Activated CD4-positive, alpha-beta T cell treated with anti-CD3 and anti-CD28 coated beads, Interleukin-2, amount 10 ng/mL, durations not matched to agents 7 days and 5 days (primary cell): ENCODE measurements around the gene FAM241B. TPM values are rescaled to one million over a fixed set of nuclear protein-coding genes. Genes with fewer than 3 reads are reported as not detected.

Source experiments
- CTCF ChIA-PET: fragments of 350-600 bp; sonication (Branson Sonifier 250); formaldehyde crosslinking; loops from one replicate; lab custom pipeline; 2021; ENCODE audit warnings: antibody characterized with exemption; lab: Charles Lee
- POLR2A ChIA-PET: fragments of 350-600 bp; sonication (Branson Sonifier 250); formaldehyde crosslinking; loops from one replicate; lab custom pipeline; 2021; ENCODE audit warnings: antibody characterized with exemption; lab: Charles Lee
- DNase-seq: peaks from one replicate; pipeline ENCODE4 v3.0.0-alpha.2; 2020
- H3K27ac Mint-ChIP-seq: one replicate; pipeline ENCODE4 v1.8.0; 2021; ENCODE audit warnings: mild to moderate bottlenecking, moderate library complexity, mixed read lengths
- H3K27me3 Mint-ChIP-seq: one replicate; pipeline ENCODE4 v1.8.0; 2021; ENCODE audit warnings: mixed read lengths
- H3K36me3 Mint-ChIP-seq: one replicate; pipeline ENCODE4 v1.8.0; 2021; ENCODE audit warnings: low read depth, mixed read lengths
- H3K4me1 Mint-ChIP-seq: one replicate; pipeline ENCODE4 v1.8.0; 2021; ENCODE audit warnings: mixed read lengths
- H3K4me3 Mint-ChIP-seq: one replicate; pipeline ENCODE4 v1.8.0; 2021; ENCODE audit warnings: mild to moderate bottlenecking, moderate library complexity, mixed read lengths
- H3K9me3 Mint-ChIP-seq: one replicate; pipeline ENCODE4 v1.8.0; 2021; ENCODE audit warnings: mixed read lengths
- total RNA-seq, 2 experiments: library from RNA; stranded (reverse); gene quantifications; one replicate each; pipeline ENCODE4 v1.2.3, GENCODE V29; 2021

Gene FAM241B
- total RNA-seq, 2 experiments from 2014 or later = 3.4 to 4.2 TPM

DNA sequence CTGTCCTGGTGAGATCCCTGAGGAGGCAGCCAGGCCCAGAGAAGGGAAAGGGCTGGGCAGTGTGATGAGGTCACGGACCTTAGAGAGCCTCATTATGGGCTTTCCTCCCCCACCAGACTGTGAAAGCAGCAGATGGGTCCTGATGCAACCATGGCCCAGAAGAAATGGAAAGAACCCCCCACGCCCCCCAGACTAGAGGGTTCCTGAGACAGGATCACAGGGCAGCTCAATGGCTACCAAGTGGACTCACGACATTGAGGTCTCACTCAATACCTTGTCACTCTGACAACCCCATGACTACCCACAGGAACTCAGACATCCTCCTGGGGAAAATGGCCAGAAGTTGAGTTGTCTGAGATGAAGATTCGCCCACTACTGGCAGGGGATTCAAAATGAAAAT, 36.7 kb downstream of the FAM241B start:
- no peaks in the 10 kb centered on the region for H3K36me3 Mint-ChIP-seq
- no peak overlapping the region for H3K4me3 Mint-ChIP-seq
- H3K27ac Mint-ChIP-seq = no peak overlapping the region
- POLR2A ChIA-PET = no interaction called here
- peaks cover 2% of the 10 kb centered on the region for H3K27me3 Mint-ChIP-seq
- DNase-seq = no peak
- H3K4me1 Mint-ChIP-seq = peaks cover 2% of the 10 kb centered on the region
- H3K9me3 Mint-ChIP-seq = no peaks in the 10 kb centered on the region
- CTCF ChIA-PET = no interaction called here

DNA sequence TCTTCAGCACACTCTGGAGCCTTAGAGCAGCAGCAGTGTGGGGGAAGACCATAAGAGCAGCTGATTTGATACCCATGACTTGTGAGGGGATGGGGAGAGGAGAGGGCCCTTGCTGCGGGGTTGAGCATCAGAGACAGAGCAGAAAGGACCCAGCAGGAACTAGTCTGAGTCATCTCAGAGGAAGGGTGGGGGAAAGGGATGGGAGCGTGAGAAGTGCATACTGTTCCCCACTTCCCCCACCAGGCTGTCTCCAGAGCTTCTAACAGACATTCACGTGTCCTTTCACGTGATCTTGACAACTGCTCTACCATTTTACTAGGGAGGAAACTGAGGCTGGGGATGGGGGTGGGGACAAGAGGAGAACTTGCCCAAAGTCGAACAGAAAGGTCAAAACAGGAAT, 38.7 kb downstream of the FAM241B start:
- DNase-seq = no peak
- ChIA-PET POLR2A (no interaction called here), CTCF (interaction anchor here (2.6 kb wide), 1 partner anchor 11 kb away, joined by 7 read pairs; no protein-coding TSS in a partner anchor)
- Mint-ChIP-seq H3K4me3 (no peak overlapping the region), H3K27ac (no peak overlapping the region), H3K9me3 (no peaks in the 10 kb centered on the region), H3K4me1 (no peaks in the 10 kb centered on the region), H3K36me3 (no peaks in the 10 kb centered on the region), H3K27me3 (peaks cover 5% of the 10 kb centered on the region)

GRCh38 chr10:69669409-69669808, 39.4 kb downstream of the FAM241B start:
- H3K36me3 Mint-ChIP-seq = no peaks in the 10 kb centered on the region
- no peak overlapping the region for H3K27ac Mint-ChIP-seq
- DNase-seq = no peak
- no peaks in the 10 kb centered on the region for H3K9me3 Mint-ChIP-seq
- CTCF ChIA-PET = interaction anchor here (2.6 kb wide), 1 partner anchor 11 kb away, joined by 7 read pairs; no protein-coding TSS in a partner anchor
- POLR2A ChIA-PET = no interaction called here
- H3K27me3 Mint-ChIP-seq = peaks cover 8% of the 10 kb centered on the region
- H3K4me1 Mint-ChIP-seq = no peaks in the 10 kb centered on the region
- no peak overlapping the region for H3K4me3 Mint-ChIP-seq

- POLR2A ChIA-PET = no interaction called here
- no peak overlapping the region for H3K4me3 Mint-ChIP-seq
- no peaks in the 10 kb centered on the region for H3K4me1 Mint-ChIP-seq
These were observed 43.5 kb downstream of the FAM241B start for GRCh38 chr10:69673521-69673920.

GRCh38 chr10:69674786-69675185, 44.7 kb downstream of the FAM241B start:
- Mint-ChIP-seq H3K9me3 (no peaks in the 10 kb centered on the region), H3K4me3 (no peak overlapping the region), H3K36me3 (no peaks in the 10 kb centered on the region), H3K27ac (no peak overlapping the region), H3K27me3 (peaks cover 15% of the 10 kb centered on the region), H3K4me1 (no peaks in the 10 kb centered on the region)
- POLR2A ChIA-PET = no interaction called here
- DNase-seq = no peak
- CTCF ChIA-PET = interaction anchor here (2.9 kb wide), 1 partner anchor 11 kb away, joined by 9 read pairs; no protein-coding TSS in a partner anchor

More at GRCh38 chr10:69673521-69673920, 43.5 kb downstream of the FAM241B start:
- no peak for DNase-seq
- Mint-ChIP-seq H3K36me3 (no peaks in the 10 kb centered on the region), H3K27ac (no peak overlapping the region), H3K27me3 (peaks cover 10% of the 10 kb centered on the region), H3K9me3 (no peaks in the 10 kb centered on the region)
- CTCF ChIA-PET = interaction anchor here (1.3 to 2.9 kb wide), 2 partner anchors 10 to 23 kb away, joined by 3 to 9 read pairs; no protein-coding TSS in a partner anchor

- H3K27ac Mint-ChIP-seq = no peak overlapping the region
- H3K9me3 Mint-ChIP-seq = no peaks in the 10 kb centered on the region
- no peak for DNase-seq
- ChIA-PET CTCF (no interaction called here), POLR2A (no interaction called here)
- H3K4me3 Mint-ChIP-seq = no peak overlapping the region
- no peaks in the 10 kb centered on the region for H3K36me3 Mint-ChIP-seq
- no peaks in the 10 kb centered on the region for H3K4me1 Mint-ChIP-seq
- peaks cover 23% of the 10 kb centered on the region for H3K27me3 Mint-ChIP-seq
These were observed 46.3 kb downstream of the FAM241B start for GRCh38 chr10:69676301-69676700.

- H3K4me3 Mint-ChIP-seq = no peak overlapping the region
- no peaks in the 10 kb centered on the region for H3K36me3 Mint-ChIP-seq
- H3K27me3 Mint-ChIP-seq = peaks cover 27% of the 10 kb centered on the region
- DNase-seq = no peak
- ChIA-PET CTCF (no interaction called here), POLR2A (no interaction called here)
- H3K9me3 Mint-ChIP-seq = no peaks in the 10 kb centered on the region
- no peaks in the 10 kb centered on the region for H3K4me1 Mint-ChIP-seq
- H3K27ac Mint-ChIP-seq = no peak overlapping the region
These were observed 48.1 kb downstream of the FAM241B start for GRCh38 chr10:69677985-69678654.

GRCh38 chr10:69679736-69680135, 49.7 kb downstream of the FAM241B start:
- peaks cover 24% of the 10 kb centered on the region for H3K27me3 Mint-ChIP-seq
- ChIA-PET CTCF (interaction anchor here (1.1 to 2.3 kb wide), 3 partner anchors 10 to 45 kb away, joined by 3 to 7 read pairs (median 4); no protein-coding TSS in a partner anchor), POLR2A (no interaction called here)
- no peak for DNase-seq
- H3K4me1 Mint-ChIP-seq = no peaks in the 10 kb centered on the region
- no peaks in the 10 kb centered on the region for H3K36me3 Mint-ChIP-seq
- H3K4me3 Mint-ChIP-seq = no peak overlapping the region
- H3K9me3 Mint-ChIP-seq = no peaks in the 10 kb centered on the region
- H3K27ac Mint-ChIP-seq = no peak overlapping the region

DNA sequence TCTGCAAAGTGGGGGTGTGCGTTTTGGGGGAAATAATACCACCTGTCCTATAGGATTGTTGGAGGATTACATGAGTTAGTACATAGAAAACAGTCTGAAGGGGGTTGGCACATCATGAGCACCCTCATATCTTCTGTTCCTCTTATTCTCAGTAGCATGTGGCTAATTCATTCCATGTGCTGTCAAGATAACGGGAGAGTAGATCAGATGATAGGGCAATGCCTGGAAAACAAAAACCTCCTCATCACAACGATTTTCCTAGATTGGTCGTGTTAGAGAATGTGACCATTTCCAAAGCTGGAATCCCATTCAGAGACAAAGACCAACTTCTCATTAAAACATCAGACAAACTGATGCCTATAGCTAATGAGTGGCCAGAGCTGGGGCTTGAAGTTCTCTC, 50.6 kb downstream of the FAM241B start:
- no peaks in the 10 kb centered on the region for H3K4me1 Mint-ChIP-seq
- H3K27me3 Mint-ChIP-seq = peaks cover 24% of the 10 kb centered on the region

DNA sequence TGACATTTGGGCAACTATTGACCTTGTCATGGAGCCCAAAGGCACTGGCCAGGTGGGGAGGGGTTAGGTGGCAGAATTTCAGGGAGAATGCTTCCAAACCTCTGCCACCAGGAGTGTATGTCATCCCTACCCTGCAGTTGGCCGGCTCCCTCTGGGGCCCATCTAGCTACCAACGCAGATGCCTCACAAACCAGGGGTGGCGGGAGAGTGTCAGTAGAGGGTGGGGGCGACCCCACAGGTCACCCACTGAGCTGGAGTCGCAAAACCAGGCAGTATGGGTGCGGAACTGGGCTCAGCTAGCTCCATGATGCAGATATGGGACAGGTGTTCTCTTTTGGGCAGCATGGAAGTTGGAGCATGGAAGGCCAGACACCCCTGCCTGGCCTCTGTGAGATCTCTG, 51.4 kb downstream of the FAM241B start:
- CTCF ChIA-PET = interaction anchor here (0.6 to 1.3 kb wide), 3 partner anchors 33 to 215 kb away, joined by 3 to 4 read pairs (median 3); no protein-coding TSS in a partner anchor
- no peak for DNase-seq
- Mint-ChIP-seq H3K27me3 (peaks cover 24% of the 10 kb centered on the region), H3K4me3 (no peak overlapping the region), H3K9me3 (no peaks in the 10 kb centered on the region), H3K36me3 (no peaks in the 10 kb centered on the region), H3K27ac (no peak overlapping the region), H3K4me1 (no peaks in the 10 kb centered on the region)
- POLR2A ChIA-PET = no interaction called here

More for the DNA sequence above, 50.6 kb downstream of the FAM241B start:
- Mint-ChIP-seq H3K36me3 (no peaks in the 10 kb centered on the region), H3K9me3 (no peaks in the 10 kb centered on the region), H3K4me3 (no peak overlapping the region), H3K27ac (no peak overlapping the region)
- no peak for DNase-seq
- ChIA-PET CTCF (interaction anchor here (0.7 to 2.3 kb wide), 6 partner anchors 11 to 125 kb away, joined by 3 to 7 read pairs (median 3); no protein-coding TSS in a partner anchor), POLR2A (no interaction called here)

GRCh38 chr10:69682955-69683474, 53.0 kb downstream of the FAM241B start:
- ChIA-PET CTCF (interaction anchor here (0.6 kb wide), 1 partner anchor 982 kb away, joined by 3 read pairs; no protein-coding TSS in a partner anchor), POLR2A (no interaction called here)
- H3K27me3 Mint-ChIP-seq = peaks cover 23% of the 10 kb centered on the region
- DNase-seq = no peak
- H3K27ac Mint-ChIP-seq = no peak overlapping the region
- H3K4me1 Mint-ChIP-seq = no peaks in the 10 kb centered on the region
- no peaks in the 10 kb centered on the region for H3K9me3 Mint-ChIP-seq
- no peaks in the 10 kb centered on the region for H3K36me3 Mint-ChIP-seq
- H3K4me3 Mint-ChIP-seq = no peak overlapping the region
